C4-2B (cell line): ENCODE data around the gene ZNF341.

Source experiments
- CTCF ChIP-seq: fragments of 450-650 bp; conservative IDR thresholded peaks from 2 replicates; pipeline ENCODE4 v1.5.1; 2017; ENCODE audit warnings: mild to moderate bottlenecking
- ZFX ChIP-seq: fragments of 450-650 bp; IDR thresholded peaks from 2 replicates; pipeline ENCODE4 v1.6.1; 2017

GRCh38 chr20:33716498-33716897 lies 15.3 kb upstream of the ZNF341 start:
- TF ChIP-seq CTCF (no peak), ZFX (no peak)
